ENCODE results near the gene LRRC4B.

GRCh38 chr19:50601407-50602088, 33.3 kb upstream of the LRRC4B start:
- TF ChIP-seq, protein P1, sequence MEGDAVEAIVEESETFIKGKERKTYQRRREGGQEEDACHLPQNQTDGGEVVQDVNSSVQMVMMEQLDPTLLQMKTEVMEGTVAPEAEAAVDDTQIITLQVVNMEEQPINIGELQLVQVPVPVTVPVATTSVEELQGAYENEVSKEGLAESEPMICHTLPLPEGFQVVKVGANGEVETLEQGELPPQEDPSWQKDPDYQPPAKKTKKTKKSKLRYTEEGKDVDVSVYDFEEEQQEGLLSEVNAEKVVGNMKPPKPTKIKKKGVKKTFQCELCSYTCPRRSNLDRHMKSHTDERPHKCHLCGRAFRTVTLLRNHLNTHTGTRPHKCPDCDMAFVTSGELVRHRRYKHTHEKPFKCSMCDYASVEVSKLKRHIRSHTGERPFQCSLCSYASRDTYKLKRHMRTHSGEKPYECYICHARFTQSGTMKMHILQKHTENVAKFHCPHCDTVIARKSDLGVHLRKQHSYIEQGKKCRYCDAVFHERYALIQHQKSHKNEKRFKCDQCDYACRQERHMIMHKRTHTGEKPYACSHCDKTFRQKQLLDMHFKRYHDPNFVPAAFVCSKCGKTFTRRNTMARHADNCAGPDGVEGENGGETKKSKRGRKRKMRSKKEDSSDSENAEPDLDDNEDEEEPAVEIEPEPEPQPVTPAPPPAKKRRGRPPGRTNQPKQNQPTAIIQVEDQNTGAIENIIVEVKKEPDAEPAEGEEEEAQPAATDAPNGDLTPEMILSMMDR (IDR thresholded peaks at IDR 0.05) = no peak
- no peak for TF ChIP-seq ZBTB33 (IDR thresholded peaks at IDR 0.05; ENCODE audit: borderline replicate concordance, low read depth)
- TF ChIP-seq POLR2AphosphoS5 (IDR thresholded peaks at IDR 0.05; ENCODE audit: low read depth, low read length) = no peak
- no peak for TF ChIP-seq SMC3 (IDR thresholded peaks at IDR 0.05; ENCODE audit: low read depth, low read length)
- TF ChIP-seq, protein P2, sequence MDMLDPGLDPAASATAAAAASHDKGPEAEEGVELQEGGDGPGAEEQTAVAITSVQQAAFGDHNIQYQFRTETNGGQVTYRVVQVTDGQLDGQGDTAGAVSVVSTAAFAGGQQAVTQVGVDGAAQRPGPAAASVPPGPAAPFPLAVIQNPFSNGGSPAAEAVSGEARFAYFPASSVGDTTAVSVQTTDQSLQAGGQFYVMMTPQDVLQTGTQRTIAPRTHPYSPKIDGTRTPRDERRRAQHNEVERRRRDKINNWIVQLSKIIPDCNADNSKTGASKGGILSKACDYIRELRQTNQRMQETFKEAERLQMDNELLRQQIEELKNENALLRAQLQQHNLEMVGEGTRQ (IDR thresholded peaks at IDR 0.05; ENCODE audit: borderline replicate concordance, low read depth, low read length) = no peak
- TF ChIP-seq MXI1 (IDR thresholded peaks at IDR 0.05; ENCODE audit: low read depth, low read length) = no peak

Measured in SK-N-SH (cell line).